ENCODE measurements around the gene GNB1L.

The GNB1L gene

DNA sequence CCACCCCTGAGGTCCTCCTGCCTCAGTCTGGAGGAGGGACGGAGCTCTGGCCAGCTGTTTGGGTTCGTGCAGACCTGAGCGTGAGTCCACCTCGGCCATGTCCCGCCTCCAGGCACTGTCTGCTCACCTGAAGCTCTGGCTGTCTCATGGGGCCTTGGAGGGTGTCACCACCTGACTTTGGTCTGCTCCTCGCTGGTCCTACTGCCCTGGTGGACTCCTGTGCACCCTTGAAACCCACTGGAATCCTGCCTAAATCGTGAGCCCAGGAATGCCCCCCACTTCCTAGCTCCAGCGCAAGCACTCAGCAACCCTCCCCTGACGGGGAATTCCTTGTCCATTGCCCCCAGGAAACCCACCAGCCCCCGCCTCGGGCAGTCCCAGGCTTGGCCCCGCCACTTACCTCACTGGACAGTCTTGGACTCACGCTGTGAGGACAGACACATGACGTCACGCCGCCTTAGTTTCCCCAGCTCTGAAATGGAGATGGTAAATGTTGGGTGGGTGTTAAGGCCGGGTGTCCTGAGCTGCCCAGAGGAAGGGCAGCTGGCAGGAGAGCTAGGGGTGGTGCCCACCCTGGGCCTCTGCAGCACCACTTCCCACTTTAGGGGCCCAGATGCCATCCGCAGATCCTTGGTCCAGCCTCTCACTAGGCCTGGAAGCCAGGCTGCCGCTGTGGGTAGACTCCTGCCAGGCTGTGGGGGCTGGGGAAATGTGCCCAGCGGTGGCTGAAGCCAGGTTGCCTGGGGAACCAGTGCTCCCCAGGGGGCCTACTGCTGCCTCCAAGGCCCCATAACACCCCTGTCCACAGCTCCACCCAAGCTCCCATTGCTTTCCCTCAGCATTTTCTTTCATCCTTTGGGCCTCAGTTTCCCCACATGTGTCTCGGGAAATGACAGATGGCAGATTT is 112.3 kb downstream of the GNB1L start:
- H3K4me1 ChIP-seq (ENCODE audit: low read length): no peaks in the 10 kb centered on the region
- no peaks in the 10 kb centered on the region for H3K9me2 ChIP-seq (replicated peaks; ENCODE audit: insufficient read depth, low read length)
- no peak overlapping the region for H3K27ac ChIP-seq (ENCODE audit: low read length)
- no peaks in the 10 kb centered on the region for H4K20me1 ChIP-seq (ENCODE audit: insufficient read depth, low read length)
- no peaks in the 10 kb centered on the region for H3F3A ChIP-seq (ENCODE audit: insufficient read depth, low read length)
- no peak for TF ChIP-seq EZH2phosphoT487 (IDR thresholded peaks at IDR 0.05; ENCODE audit: low read length)
- TF ChIP-seq EZH2 (optimal IDR thresholded peaks at IDR 0.05; ENCODE audit: low read depth, low read length): no peak
- TF ChIP-seq, protein P1, sequence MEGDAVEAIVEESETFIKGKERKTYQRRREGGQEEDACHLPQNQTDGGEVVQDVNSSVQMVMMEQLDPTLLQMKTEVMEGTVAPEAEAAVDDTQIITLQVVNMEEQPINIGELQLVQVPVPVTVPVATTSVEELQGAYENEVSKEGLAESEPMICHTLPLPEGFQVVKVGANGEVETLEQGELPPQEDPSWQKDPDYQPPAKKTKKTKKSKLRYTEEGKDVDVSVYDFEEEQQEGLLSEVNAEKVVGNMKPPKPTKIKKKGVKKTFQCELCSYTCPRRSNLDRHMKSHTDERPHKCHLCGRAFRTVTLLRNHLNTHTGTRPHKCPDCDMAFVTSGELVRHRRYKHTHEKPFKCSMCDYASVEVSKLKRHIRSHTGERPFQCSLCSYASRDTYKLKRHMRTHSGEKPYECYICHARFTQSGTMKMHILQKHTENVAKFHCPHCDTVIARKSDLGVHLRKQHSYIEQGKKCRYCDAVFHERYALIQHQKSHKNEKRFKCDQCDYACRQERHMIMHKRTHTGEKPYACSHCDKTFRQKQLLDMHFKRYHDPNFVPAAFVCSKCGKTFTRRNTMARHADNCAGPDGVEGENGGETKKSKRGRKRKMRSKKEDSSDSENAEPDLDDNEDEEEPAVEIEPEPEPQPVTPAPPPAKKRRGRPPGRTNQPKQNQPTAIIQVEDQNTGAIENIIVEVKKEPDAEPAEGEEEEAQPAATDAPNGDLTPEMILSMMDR (IDR thresholded peaks at IDR 0.05; ENCODE audit: low read length): no peak
- no peaks in the 10 kb centered on the region for H3K79me2 ChIP-seq (ENCODE audit: low read length)
- no peak overlapping the region for H2AFZ ChIP-seq (ENCODE audit: low read length)
- peaks cover 72% of the 10 kb centered on the region for H3K27me3 ChIP-seq (replicated peaks; ENCODE audit: insufficient read depth, low read length)
- no peak for DNase-seq
- no peaks in the 10 kb centered on the region for H3K9me3 ChIP-seq (replicated peaks; ENCODE audit: insufficient read depth, low read length)
- no peak overlapping the region for H3K4me2 ChIP-seq (ENCODE audit: low read depth, low read length)
- no peaks in the 10 kb centered on the region for H3K36me3 ChIP-seq (replicated peaks; ENCODE audit: insufficient read depth, low read length)
- no peak overlapping the region for H3K9ac ChIP-seq (ENCODE audit: low read length)
- no peak overlapping the region for H3K4me3 ChIP-seq (ENCODE audit: low read length)

DNA sequence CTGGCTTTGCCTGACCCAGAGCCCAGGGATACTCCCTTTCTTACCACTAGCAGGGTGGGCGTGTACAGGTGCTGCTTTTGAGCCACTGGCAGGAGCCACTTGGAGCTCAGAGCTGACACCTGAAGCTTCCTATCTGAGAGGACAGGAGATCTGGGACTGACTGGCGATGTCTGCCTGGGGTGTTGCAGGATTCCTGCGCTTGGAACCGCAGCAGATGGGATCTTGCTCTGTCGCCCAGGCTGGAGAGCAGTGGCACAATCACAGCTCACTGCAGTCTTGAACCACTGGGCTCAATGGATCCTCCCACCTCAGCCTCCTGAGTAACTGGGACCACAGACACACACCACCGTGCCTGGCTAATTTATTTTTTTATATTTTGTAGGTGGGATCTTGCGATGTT is 113.6 kb downstream of the GNB1L start:
- Histone ChIP-seq H3K79me2 (ENCODE audit: low read length) (no peaks in the 10 kb centered on the region), H3K9me2 (replicated peaks; ENCODE audit: insufficient read depth, low read length) (no peaks in the 10 kb centered on the region), H3F3A (ENCODE audit: insufficient read depth, low read length) (no peaks in the 10 kb centered on the region), H3K4me3 (ENCODE audit: low read length) (no peak overlapping the region), H2AFZ (ENCODE audit: low read length) (no peak overlapping the region), H3K27me3 (replicated peaks; ENCODE audit: insufficient read depth, low read length) (peaks cover 73% of the 10 kb centered on the region), H4K20me1 (ENCODE audit: insufficient read depth, low read length) (no peaks in the 10 kb centered on the region), H3K9ac (ENCODE audit: low read length) (no peak overlapping the region), H3K27ac (ENCODE audit: low read length) (no peak overlapping the region), H3K4me2 (ENCODE audit: low read depth, low read length) (no peak overlapping the region), H3K36me3 (replicated peaks; ENCODE audit: insufficient read depth, low read length) (no peaks in the 10 kb centered on the region), H3K9me3 (replicated peaks; ENCODE audit: insufficient read depth, low read length) (no peaks in the 10 kb centered on the region), H3K4me1 (ENCODE audit: low read length) (no peaks in the 10 kb centered on the region)
- DNase-seq: no peak
- TF ChIP-seq, protein P1 (IDR thresholded peaks at IDR 0.05; ENCODE audit: low read length): no peak
- TF ChIP-seq EZH2phosphoT487 (IDR thresholded peaks at IDR 0.05; ENCODE audit: low read length) (no peak), EZH2 (optimal IDR thresholded peaks at IDR 0.05; ENCODE audit: low read depth, low read length) (no peak)

DNA sequence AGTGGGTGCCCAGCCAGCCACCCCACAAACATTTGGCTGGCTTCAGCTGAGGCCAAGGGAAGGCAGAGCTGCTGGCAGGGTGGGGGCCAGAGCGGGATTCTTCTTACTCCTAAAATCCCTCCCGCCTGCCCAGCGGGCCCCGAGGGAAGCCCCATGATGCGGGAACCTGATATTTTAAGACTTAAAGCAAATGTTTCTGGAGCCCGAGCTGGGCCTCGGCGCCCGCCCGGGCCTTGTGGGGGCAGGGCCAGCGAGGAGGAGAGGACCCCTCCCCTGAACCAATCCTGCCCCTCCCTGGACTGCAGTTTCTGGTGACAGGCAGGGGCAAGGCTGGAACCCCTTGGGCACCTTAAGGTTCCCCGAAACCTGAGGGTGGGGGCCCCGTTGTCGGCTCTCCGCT is 114.1 kb downstream of the GNB1L start:
- Histone ChIP-seq H3K27ac (ENCODE audit: low read length) (no peak overlapping the region), H2AFZ (ENCODE audit: low read length) (no peak overlapping the region), H3K4me2 (ENCODE audit: low read depth, low read length) (no peak overlapping the region), H3K9me3 (replicated peaks; ENCODE audit: insufficient read depth, low read length) (no peaks in the 10 kb centered on the region), H3F3A (ENCODE audit: insufficient read depth, low read length) (no peaks in the 10 kb centered on the region), H3K4me1 (ENCODE audit: low read length) (no peaks in the 10 kb centered on the region), H3K4me3 (ENCODE audit: low read length) (no peak overlapping the region), H3K9ac (ENCODE audit: low read length) (no peak overlapping the region), H3K9me2 (replicated peaks; ENCODE audit: insufficient read depth, low read length) (no peaks in the 10 kb centered on the region), H3K36me3 (replicated peaks; ENCODE audit: insufficient read depth, low read length) (no peaks in the 10 kb centered on the region), H3K79me2 (ENCODE audit: low read length) (no peaks in the 10 kb centered on the region), H4K20me1 (ENCODE audit: insufficient read depth, low read length) (no peaks in the 10 kb centered on the region), H3K27me3 (replicated peaks; ENCODE audit: insufficient read depth, low read length) (peaks cover 73% of the 10 kb centered on the region)
- no peak for DNase-seq
- TF ChIP-seq EZH2phosphoT487 (IDR thresholded peaks at IDR 0.05; ENCODE audit: low read length) (no peak), EZH2 (optimal IDR thresholded peaks at IDR 0.05; ENCODE audit: low read depth, low read length) (no peak)
- TF ChIP-seq, protein P1 (IDR thresholded peaks at IDR 0.05; ENCODE audit: low read length): no peak
